ENCODE results near the gene LPAR3. TPM values are rescaled to one million over a fixed set of nuclear protein-coding genes. Genes with fewer than 3 reads are reported as not detected.

The LPAR3 gene
- total RNA-seq, 1 donor from 2014 or later, result not detected

- TF ChIP-seq, protein P1, sequence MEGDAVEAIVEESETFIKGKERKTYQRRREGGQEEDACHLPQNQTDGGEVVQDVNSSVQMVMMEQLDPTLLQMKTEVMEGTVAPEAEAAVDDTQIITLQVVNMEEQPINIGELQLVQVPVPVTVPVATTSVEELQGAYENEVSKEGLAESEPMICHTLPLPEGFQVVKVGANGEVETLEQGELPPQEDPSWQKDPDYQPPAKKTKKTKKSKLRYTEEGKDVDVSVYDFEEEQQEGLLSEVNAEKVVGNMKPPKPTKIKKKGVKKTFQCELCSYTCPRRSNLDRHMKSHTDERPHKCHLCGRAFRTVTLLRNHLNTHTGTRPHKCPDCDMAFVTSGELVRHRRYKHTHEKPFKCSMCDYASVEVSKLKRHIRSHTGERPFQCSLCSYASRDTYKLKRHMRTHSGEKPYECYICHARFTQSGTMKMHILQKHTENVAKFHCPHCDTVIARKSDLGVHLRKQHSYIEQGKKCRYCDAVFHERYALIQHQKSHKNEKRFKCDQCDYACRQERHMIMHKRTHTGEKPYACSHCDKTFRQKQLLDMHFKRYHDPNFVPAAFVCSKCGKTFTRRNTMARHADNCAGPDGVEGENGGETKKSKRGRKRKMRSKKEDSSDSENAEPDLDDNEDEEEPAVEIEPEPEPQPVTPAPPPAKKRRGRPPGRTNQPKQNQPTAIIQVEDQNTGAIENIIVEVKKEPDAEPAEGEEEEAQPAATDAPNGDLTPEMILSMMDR (IDR thresholded peaks at IDR 0.05), result peak; percentile 95
- Mint-ChIP-seq H3K27ac (ENCODE audit: unreplicated experiment) (no peak overlapping the region), H3K27me3 (ENCODE audit: low read depth) (peaks cover 26% of the 10 kb centered on the region), H3K4me1 (ENCODE audit: low read depth) (peaks cover 11% of the 10 kb centered on the region), H3K4me3 (ENCODE audit: unreplicated experiment) (no peak overlapping the region), H3K9me3 (ENCODE audit: low read depth) (no peaks in the 10 kb centered on the region), H3K36me3 (ENCODE audit: low read depth) (peaks cover 4% of the 10 kb centered on the region)
- DNase-seq (ENCODE audit: low spot score), result no peak
Observed at GRCh38 chr1:84936116-84936810, 43.3 kb upstream of the LPAR3 start.

GRCh38 chr1:84933011-84933611 is 40.1 kb upstream of the LPAR3 start:
- Mint-ChIP-seq H3K36me3 (ENCODE audit: low read depth) (peaks cover 6% of the 10 kb centered on the region), H3K9me3 (ENCODE audit: low read depth) (no peaks in the 10 kb centered on the region), H3K27me3 (ENCODE audit: low read depth) (peaks cover 37% of the 10 kb centered on the region), H3K4me3 (ENCODE audit: unreplicated experiment) (no peak overlapping the region), H3K27ac (ENCODE audit: unreplicated experiment) (peak overlapping the region; percentile 23), H3K4me1 (ENCODE audit: low read depth) (peaks cover 11% of the 10 kb centered on the region)
- DNase-seq (ENCODE audit: low spot score), result no peak
- TF ChIP-seq, protein P1 (IDR thresholded peaks at IDR 0.05), result no peak

DNA sequence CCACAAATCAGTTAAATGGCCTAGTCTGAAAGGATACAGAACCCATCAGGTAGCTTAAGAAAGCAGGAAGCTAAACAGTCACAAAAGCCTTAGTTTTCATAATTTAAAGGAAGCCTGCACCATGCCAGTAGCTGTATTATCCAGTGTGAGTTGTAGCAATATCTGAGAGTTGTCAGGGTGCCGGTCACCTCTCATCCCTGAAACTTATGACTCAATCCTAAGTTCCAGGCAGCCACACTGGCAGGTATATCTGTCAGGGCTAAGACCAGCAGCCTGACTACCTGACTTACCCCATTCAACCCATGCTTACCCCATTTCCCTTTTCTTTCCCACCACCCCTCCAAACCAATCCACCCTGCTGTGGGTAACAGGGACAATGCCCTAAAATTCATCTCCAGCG is 37.8 kb upstream of the LPAR3 start:
- TF ChIP-seq, protein P1 (IDR thresholded peaks at IDR 0.05), result no peak
- Mint-ChIP-seq H3K27ac (ENCODE audit: unreplicated experiment) (no peak overlapping the region), H3K9me3 (ENCODE audit: low read depth) (no peaks in the 10 kb centered on the region), H3K27me3 (ENCODE audit: low read depth) (peaks cover 44% of the 10 kb centered on the region), H3K4me3 (ENCODE audit: unreplicated experiment) (no peak overlapping the region), H3K36me3 (ENCODE audit: low read depth) (peaks cover 7% of the 10 kb centered on the region), H3K4me1 (ENCODE audit: low read depth) (peaks cover 11% of the 10 kb centered on the region)
- no peak for DNase-seq (ENCODE audit: low spot score)

DNA sequence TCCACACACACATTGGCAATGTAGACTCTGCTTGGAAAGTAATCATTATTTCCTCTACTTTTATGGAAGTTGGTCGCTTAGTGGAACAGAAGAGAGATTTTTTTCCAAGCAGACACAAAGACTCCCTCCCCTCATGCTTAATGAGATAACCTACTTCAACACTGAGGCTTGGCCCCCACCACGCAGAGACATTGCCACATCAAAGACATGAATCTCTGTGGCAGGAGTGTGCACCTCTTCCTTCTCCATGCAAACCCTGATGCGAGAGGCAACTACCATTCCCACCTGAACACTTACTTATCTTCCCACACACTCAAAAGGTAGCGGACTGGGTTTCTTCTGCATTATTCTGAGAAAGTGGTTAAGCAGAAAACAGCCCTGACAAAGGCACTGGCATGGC is 37.3 kb upstream of the LPAR3 start:
- Mint-ChIP-seq H3K4me1 (ENCODE audit: low read depth) (peaks cover 11% of the 10 kb centered on the region), H3K4me3 (ENCODE audit: unreplicated experiment) (no peak overlapping the region), H3K27ac (ENCODE audit: unreplicated experiment) (no peak overlapping the region), H3K9me3 (ENCODE audit: low read depth) (no peaks in the 10 kb centered on the region), H3K36me3 (ENCODE audit: low read depth) (peaks cover 7% of the 10 kb centered on the region), H3K27me3 (ENCODE audit: low read depth) (peaks cover 44% of the 10 kb centered on the region)
- TF ChIP-seq, protein P1 (IDR thresholded peaks at IDR 0.05), result no peak
- DNase-seq (ENCODE audit: low spot score), result no peak

- TF ChIP-seq, protein P1 (IDR thresholded peaks at IDR 0.05), result no peak
- H3K4me1 Mint-ChIP-seq (ENCODE audit: low read depth), result peaks cover 10% of the 10 kb centered on the region
- no peak overlapping the region for H3K4me3 Mint-ChIP-seq (ENCODE audit: unreplicated experiment)
- no peak for DNase-seq (ENCODE audit: low spot score)
- H3K9me3 Mint-ChIP-seq (ENCODE audit: low read depth), result no peaks in the 10 kb centered on the region
- H3K27ac Mint-ChIP-seq (ENCODE audit: unreplicated experiment), result no peak overlapping the region
- peaks cover 7% of the 10 kb centered on the region for H3K36me3 Mint-ChIP-seq (ENCODE audit: low read depth)
- peaks cover 40% of the 10 kb centered on the region for H3K27me3 Mint-ChIP-seq (ENCODE audit: low read depth)
Observed at GRCh38 chr1:84929581-84929980, 36.6 kb upstream of the LPAR3 start.
